OCI-LY3 (cell line): Measurements from ENCODE around the gene MDP1.

ENCODE experiments used
- H2AFZ ChIP-seq: fragments of 200-600, 300-600 bp; shearing (Covaris generic); 2 replicates; pipeline ENCODE4 v1.6.0; 2014; ENCODE audit warnings: antibody characterized with exemption, low read depth, low read length
- H3K27ac ChIP-seq: fragments of 200-600, 300-600 bp; sonication (generic); 2 replicates; pipeline ENCODE4 v1.5.1; 2014; ENCODE audit warnings: mild to moderate bottlenecking, low read length, moderate library complexity, mixed read lengths
- H3K27me3 ChIP-seq: fragments of 200-600, 300-600 bp; sonication (generic); 2 replicates; pipeline ENCODE4 v1.6.1; 2014; ENCODE audit warnings: low read depth, low read length, mixed read lengths
- H3K36me3 ChIP-seq: fragments of 200-600, 300-600 bp; sonication (generic); replicated peaks from 2 replicates; pipeline ENCODE3; 2014; ENCODE audit warnings: low read depth, low read length, mixed read lengths
- H3K4me1 ChIP-seq: fragments of 300-600, 200-600 bp; sonication (generic); 2 replicates; pipeline ENCODE4 v1.6.1; 2014; ENCODE audit warnings: low read length, mixed read lengths
- H3K4me2 ChIP-seq: fragments of 200-600, 300-600 bp; sonication (generic); 2 replicates; pipeline ENCODE4 v1.6.1; 2014; ENCODE audit warnings: low read length, mixed read lengths
- H3K4me3 ChIP-seq: fragments of 300-600, 200-600 bp; sonication (generic); 2 replicates; pipeline ENCODE4 v1.5.1; 2014; ENCODE audit warnings: antibody characterized with exemption, mild to moderate bottlenecking, low read length, moderate library complexity
- H3K79me2 ChIP-seq: fragments of 300-600, 200-600 bp; shearing (Covaris generic); 2 replicates; pipeline ENCODE4 v1.6.1; 2014; ENCODE audit warnings: mild to moderate bottlenecking, low read length, mixed read lengths
- H3K9ac ChIP-seq: fragments of 300-600, 200-600 bp; shearing (Covaris generic); 2 replicates; pipeline ENCODE4 v1.6.0; 2014; ENCODE audit warnings: mild to moderate bottlenecking, low read length, moderate library complexity
- H3K9me3 ChIP-seq: fragments of 200-600, 300-600 bp; shearing (Covaris generic); 2 replicates; pipeline ENCODE4 v1.6.1; 2014; ENCODE audit warnings: low read length, mixed read lengths; ENCODE audit not compliant: insufficient read depth
- H4K20me1 ChIP-seq: fragments of 200-600, 300-600 bp; sonication (generic); 2 replicates; pipeline ENCODE4 v1.6.1; 2016; ENCODE audit warnings: low read length, mixed read lengths; ENCODE audit not compliant: insufficient read depth
- EZH2phosphoT487 ChIP-seq: fragments of 200-600 bp; shearing (Covaris generic); IDR thresholded peaks from 2 replicates; pipeline ENCODE4 v1.6.1; 2018; ENCODE audit warnings: antibody characterized with exemption, mixed run types, low read depth
- TF ChIP-seq, protein P1 (sequence below): fragments of 200-600, 300-600 bp; sonication (generic); IDR thresholded peaks from 2 replicates; pipeline ENCODE4 v1.5.1; 2014; ENCODE audit warnings: antibody characterized with exemption, low read length, low read depth

MDP1 gene

DNA sequence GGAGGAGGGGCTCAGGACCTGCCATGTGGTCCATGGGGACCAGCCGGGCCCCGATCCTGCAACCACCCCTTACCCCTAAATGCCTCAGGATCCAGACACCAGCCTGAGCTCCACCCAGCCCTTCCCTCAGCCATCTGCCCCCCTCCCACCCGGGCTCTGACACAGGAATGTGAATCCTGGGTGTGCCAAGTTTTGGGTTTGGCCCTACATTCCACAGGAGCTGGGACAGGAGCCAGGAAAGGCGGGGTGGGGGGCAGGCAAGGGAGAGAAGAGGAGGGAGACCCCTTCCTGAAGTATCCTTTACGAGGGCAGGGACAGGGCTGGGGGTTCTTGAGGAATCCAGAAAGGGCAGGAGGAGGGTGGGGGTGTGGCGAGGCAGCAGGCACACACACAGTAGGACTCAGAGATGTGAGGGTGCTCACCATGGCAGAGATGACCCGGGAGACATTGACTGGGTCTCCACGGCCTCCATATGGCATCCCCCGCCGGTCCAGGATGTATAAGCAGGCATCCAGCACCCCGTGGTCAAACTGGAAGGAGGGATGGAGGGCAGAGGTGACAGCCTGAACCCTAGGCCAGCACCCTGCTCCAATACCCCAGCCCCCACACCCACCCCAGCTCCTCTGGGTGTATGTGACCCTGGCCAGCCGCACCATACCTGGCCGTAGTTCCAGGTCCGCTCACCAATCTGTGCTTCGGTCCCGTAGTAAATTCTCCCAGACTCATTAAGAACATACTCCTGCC, 43.6 kb upstream of the MDP1 start:
- Histone ChIP-seq H3K4me3 (no peak overlapping the region), H2AFZ (no peak overlapping the region), H3K27me3 (no peaks in the 10 kb centered on the region), H3K27ac (no peak overlapping the region), H3K4me1 (no peaks in the 10 kb centered on the region), H3K9me3 (no peaks in the 10 kb centered on the region), H3K36me3 (no peaks in the 10 kb centered on the region), H3K79me2 (no peaks in the 10 kb centered on the region), H4K20me1 (no peaks in the 10 kb centered on the region), H3K9ac (no peak overlapping the region), H3K4me2 (no peak overlapping the region)
- TF ChIP-seq EZH2phosphoT487, result no peak
- TF ChIP-seq, protein P1, sequence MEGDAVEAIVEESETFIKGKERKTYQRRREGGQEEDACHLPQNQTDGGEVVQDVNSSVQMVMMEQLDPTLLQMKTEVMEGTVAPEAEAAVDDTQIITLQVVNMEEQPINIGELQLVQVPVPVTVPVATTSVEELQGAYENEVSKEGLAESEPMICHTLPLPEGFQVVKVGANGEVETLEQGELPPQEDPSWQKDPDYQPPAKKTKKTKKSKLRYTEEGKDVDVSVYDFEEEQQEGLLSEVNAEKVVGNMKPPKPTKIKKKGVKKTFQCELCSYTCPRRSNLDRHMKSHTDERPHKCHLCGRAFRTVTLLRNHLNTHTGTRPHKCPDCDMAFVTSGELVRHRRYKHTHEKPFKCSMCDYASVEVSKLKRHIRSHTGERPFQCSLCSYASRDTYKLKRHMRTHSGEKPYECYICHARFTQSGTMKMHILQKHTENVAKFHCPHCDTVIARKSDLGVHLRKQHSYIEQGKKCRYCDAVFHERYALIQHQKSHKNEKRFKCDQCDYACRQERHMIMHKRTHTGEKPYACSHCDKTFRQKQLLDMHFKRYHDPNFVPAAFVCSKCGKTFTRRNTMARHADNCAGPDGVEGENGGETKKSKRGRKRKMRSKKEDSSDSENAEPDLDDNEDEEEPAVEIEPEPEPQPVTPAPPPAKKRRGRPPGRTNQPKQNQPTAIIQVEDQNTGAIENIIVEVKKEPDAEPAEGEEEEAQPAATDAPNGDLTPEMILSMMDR, result no peak

DNA sequence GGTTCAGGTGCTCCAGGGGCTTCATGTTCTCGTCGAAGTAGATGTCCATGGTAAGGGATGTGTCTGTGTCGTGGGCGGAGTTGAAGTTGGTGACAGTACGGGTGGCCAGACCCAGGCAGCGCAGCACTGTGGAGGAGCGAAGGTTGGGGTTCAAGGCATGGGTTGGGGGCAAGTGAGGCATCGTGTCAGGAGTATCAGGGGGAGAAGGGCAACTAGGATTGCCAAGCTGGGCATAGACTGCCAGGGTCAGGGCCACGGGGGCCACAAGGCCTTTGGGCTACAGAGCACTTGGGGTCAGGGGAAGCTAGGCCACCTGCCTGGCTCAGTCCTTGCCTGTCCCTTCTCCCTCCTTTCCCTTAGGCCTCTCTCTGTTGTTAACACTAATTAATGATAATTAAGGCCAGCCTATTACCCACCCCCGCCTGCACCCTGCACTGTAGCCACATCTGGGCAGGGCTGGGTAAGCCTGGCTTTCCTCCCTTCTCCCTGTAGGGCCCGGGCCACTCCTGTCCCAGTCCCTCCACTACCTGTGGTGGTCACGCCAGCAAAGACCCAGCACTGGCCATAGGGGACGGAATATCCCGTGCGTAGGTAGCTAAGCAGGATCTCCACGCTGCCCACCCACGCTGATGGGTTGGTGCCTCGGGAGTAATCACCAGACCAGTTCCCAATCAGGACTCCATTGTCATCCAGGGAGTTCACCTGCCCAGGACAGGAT, 42.8 kb upstream of the MDP1 start:
- Histone ChIP-seq H3K79me2 (no peaks in the 10 kb centered on the region), H3K4me3 (no peak overlapping the region), H3K9me3 (no peaks in the 10 kb centered on the region), H3K9ac (no peak overlapping the region), H3K36me3 (no peaks in the 10 kb centered on the region), H3K4me2 (no peak overlapping the region), H3K27me3 (no peaks in the 10 kb centered on the region), H4K20me1 (no peaks in the 10 kb centered on the region), H2AFZ (no peak overlapping the region), H3K4me1 (no peaks in the 10 kb centered on the region), H3K27ac (no peak overlapping the region)
- no peak for TF ChIP-seq EZH2phosphoT487
- TF ChIP-seq, protein P1, result no peak

DNA sequence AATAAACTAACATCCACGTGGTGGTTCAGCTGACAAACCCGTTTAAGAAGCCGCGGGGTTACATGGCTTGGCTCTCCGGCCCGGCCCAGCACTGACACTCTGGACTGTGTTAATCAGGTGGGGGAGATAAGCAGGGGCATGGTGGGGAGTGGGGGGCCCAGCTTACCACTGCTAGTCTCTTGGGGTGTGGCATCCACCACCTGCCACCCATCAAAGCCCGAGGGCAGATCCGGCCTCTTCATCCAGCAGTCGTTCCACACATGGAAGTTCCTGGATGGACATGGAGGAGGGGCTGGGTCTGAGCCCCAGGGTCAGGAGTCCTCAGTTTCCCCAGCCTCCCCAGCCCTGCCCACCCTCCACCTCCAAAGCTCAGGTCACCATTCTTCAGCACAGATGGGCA, 42.3 kb upstream of the MDP1 start:
- Histone ChIP-seq H3K4me1 (no peaks in the 10 kb centered on the region), H3K9ac (no peak overlapping the region), H3K9me3 (no peaks in the 10 kb centered on the region), H3K27ac (no peak overlapping the region), H3K4me2 (no peak overlapping the region), H3K27me3 (no peaks in the 10 kb centered on the region), H4K20me1 (no peaks in the 10 kb centered on the region), H3K4me3 (no peak overlapping the region), H3K36me3 (no peaks in the 10 kb centered on the region), H2AFZ (no peak overlapping the region), H3K79me2 (no peaks in the 10 kb centered on the region)
- TF ChIP-seq EZH2phosphoT487, result no peak
- TF ChIP-seq, protein P1, result no peak

DNA sequence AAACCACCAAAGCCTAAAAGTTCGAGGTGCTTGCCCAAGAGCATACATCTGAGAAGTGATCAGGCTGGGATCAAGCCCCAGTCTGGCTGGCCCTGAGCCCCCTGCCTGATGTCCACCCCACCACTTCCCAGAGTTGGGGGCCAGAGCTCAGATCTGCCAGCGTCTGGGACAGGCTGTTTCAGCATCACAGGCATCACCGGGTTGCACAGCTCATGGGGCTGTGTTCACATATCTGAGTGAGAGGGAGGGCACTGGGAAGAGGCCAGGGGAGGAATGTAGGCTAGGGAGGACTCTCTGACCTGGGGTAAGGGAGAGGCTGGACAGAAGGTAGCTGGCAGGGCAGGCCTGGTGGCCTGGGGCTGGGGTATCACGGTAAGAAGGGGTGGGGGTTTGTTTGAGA, 41.1 kb upstream of the MDP1 start:
- no peak overlapping the region for H3K9ac ChIP-seq
- H3K9me3 ChIP-seq, result no peaks in the 10 kb centered on the region
- no peaks in the 10 kb centered on the region for H3K79me2 ChIP-seq
- no peak overlapping the region for H3K4me3 ChIP-seq
- no peaks in the 10 kb centered on the region for H3K4me1 ChIP-seq
- no peaks in the 10 kb centered on the region for H4K20me1 ChIP-seq
- no peak overlapping the region for H3K4me2 ChIP-seq
- H3K27me3 ChIP-seq, result no peaks in the 10 kb centered on the region
- H3K36me3 ChIP-seq, result no peaks in the 10 kb centered on the region
- H3K27ac ChIP-seq, result no peak overlapping the region
- no peak for TF ChIP-seq EZH2phosphoT487
- TF ChIP-seq, protein P1, result no peak
- no peak overlapping the region for H2AFZ ChIP-seq
